ENCODE results near the gene PNLIPRP3. TPM values are rescaled to one million over a fixed set of nuclear protein-coding genes. Genes with fewer than 3 reads are reported as not detected.

Gene PNLIPRP3
- total and polyA plus RNA-seq, 2 of the 4 experiments (the other 2 are of a cell fraction), result not detected

DNA sequence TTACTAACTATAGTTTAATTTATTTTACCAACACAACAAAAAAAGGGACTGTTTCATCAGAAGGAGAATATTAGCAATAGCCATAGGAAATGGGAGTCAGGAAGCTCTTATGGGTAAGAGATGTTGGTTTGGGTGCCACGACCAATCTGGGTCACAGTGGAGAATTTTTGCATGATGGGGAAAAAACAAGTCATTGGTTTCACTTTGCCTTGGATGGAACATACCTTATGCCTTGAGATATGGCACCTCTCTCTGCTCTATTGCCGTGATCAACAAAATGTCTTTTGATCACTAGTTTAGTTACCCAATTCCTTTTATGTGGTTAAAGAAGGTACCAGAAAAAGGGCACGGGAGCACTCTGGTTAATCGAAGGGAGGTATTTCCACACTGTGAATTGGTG lies 48.2 kb downstream of the PNLIPRP3 start:
- no peaks in the 10 kb centered on the region for H3K4me1 ChIP-seq (ENCODE audit: control insufficient read depth, insufficient read depth, low read length)
- in situ Hi-C loops (cut with MboI; ENCODE audit: low sequenced_read_pairs), result no loop called here
- dilution Hi-C loops (cut with HindIII; ENCODE audit: low sequenced_read_pairs, unreplicated experiment), result no loop called here
- no peak overlapping the region for H4K8ac ChIP-seq (ENCODE audit: low read depth in 2 of 2, low read length in 2 of 2)
- no peaks in the 10 kb centered on the region for H3K9me1 ChIP-seq (ENCODE audit: insufficient read depth, low read length)
- no peaks in the 10 kb centered on the region for H3K9me3 ChIP-seq (ENCODE audit: control insufficient read depth, insufficient read depth, low read length)
- no peak overlapping the region for H3K4ac ChIP-seq (ENCODE audit: low read depth, low read length)
- ChIA-PET POLR2A (ENCODE audit: unreplicated experiment) (no interaction called here), CTCF (no interaction called here)
- BruUV-seq (replicated peaks), result no TSS peak
- TF ChIP-seq USF2 (IDR thresholded peaks at IDR 0.05; ENCODE audit: low read depth, low read length), result no peak
- no peak for TF ChIP-seq NFE2L2 (IDR thresholded peaks at IDR 0.05; ENCODE audit: low read depth, low read length)
- TF ChIP-seq CHD1 (IDR thresholded peaks at IDR 0.05; ENCODE audit: low read depth, low read length), result no peak
- no peak for TF ChIP-seq MAFK (IDR thresholded peaks at IDR 0.05; ENCODE audit: low read depth, low read length)
- TF ChIP-seq MXI1 (IDR thresholded peaks at IDR 0.05; ENCODE audit: borderline replicate concordance, low read depth, low read length), result no peak
- no peak for TF ChIP-seq CEBPB (IDR thresholded peaks at IDR 0.05; ENCODE audit: low read depth, low read length)
- TF ChIP-seq, protein P1, sequence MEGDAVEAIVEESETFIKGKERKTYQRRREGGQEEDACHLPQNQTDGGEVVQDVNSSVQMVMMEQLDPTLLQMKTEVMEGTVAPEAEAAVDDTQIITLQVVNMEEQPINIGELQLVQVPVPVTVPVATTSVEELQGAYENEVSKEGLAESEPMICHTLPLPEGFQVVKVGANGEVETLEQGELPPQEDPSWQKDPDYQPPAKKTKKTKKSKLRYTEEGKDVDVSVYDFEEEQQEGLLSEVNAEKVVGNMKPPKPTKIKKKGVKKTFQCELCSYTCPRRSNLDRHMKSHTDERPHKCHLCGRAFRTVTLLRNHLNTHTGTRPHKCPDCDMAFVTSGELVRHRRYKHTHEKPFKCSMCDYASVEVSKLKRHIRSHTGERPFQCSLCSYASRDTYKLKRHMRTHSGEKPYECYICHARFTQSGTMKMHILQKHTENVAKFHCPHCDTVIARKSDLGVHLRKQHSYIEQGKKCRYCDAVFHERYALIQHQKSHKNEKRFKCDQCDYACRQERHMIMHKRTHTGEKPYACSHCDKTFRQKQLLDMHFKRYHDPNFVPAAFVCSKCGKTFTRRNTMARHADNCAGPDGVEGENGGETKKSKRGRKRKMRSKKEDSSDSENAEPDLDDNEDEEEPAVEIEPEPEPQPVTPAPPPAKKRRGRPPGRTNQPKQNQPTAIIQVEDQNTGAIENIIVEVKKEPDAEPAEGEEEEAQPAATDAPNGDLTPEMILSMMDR (conservative IDR thresholded peaks at IDR 0.05; ENCODE audit: low read depth, low read length), result no peak
- TF ChIP-seq MAZ (IDR thresholded peaks at IDR 0.05; ENCODE audit: borderline replicate concordance, low read depth, low read length), result no peak
- TF ChIP-seq RFX5 (IDR thresholded peaks at IDR 0.05; ENCODE audit: low read depth, low read length), result no peak
- no peak for TF ChIP-seq FOS (IDR thresholded peaks at IDR 0.05; ENCODE audit: low read depth, low read length)
- no peak for TF ChIP-seq POLR2A (IDR thresholded peaks at IDR 0.05; ENCODE audit: low read depth, low read length)
- TF ChIP-seq ELK1 (IDR thresholded peaks at IDR 0.05; ENCODE audit: borderline replicate concordance, low read depth, low read length), result no peak
- no peak for TF ChIP-seq RCOR1 (IDR thresholded peaks at IDR 0.05; ENCODE audit: insufficient replicate concordance, low read length)
- TF ChIP-seq RAD21 (IDR thresholded peaks at IDR 0.05; ENCODE audit: low read length), result no peak
- no peak for TF ChIP-seq SMC3 (IDR thresholded peaks at IDR 0.05; ENCODE audit: low read depth, low read length)
- no peaks in the 10 kb centered on the region for H3K27me3 ChIP-seq (ENCODE audit: control insufficient read depth, insufficient read depth, low read length)
- H3K36me3 ChIP-seq (ENCODE audit: control insufficient read depth, insufficient read depth, low read length), result no peaks in the 10 kb centered on the region
- no peak overlapping the region for H2AFZ ChIP-seq (replicated peaks; ENCODE audit: low read length, poor library complexity)
- no peak overlapping the region for H3K4me2 ChIP-seq (ENCODE audit: low read depth, low read length)
- H2BK5ac ChIP-seq (ENCODE audit: low read depth, low read length, poor library complexity, severe bottlenecking), result no peak overlapping the region
- ATAC-seq (ENCODE audit: low read depth), result no peak
- DNase-seq, result no peak
- no peak overlapping the region for H3K14ac ChIP-seq (replicated peaks; ENCODE audit: low read depth, low read length)
- no peak overlapping the region for H4K5ac ChIP-seq (ENCODE audit: low read depth, low read length)
- no peak overlapping the region for H3K18ac ChIP-seq (ENCODE audit: low read depth, low read length)
- H2AK9ac ChIP-seq (replicated peaks; ENCODE audit: low read depth, low read length, poor library complexity), result no peak overlapping the region
- no peaks in the 10 kb centered on the region for H4K20me1 ChIP-seq (ENCODE audit: insufficient read depth, low read length)
- H3K23ac ChIP-seq (ENCODE audit: low read depth, low read length), result no peak overlapping the region
- no peak overlapping the region for H2BK20ac ChIP-seq (ENCODE audit: low read depth, low read length)
- H3K27ac ChIP-seq (ENCODE audit: insufficient read depth, low read length), result no peak overlapping the region
- no peak overlapping the region for H2BK120ac ChIP-seq (ENCODE audit: low read depth, low read length)
- no peaks in the 10 kb centered on the region for H3K79me1 ChIP-seq (ENCODE audit: low read depth in 1 of 2, low read length in 2 of 2)
- H3K9ac ChIP-seq (ENCODE audit: low read depth, low read length), result no peak overlapping the region
- intact Hi-C loops (cut with micrococcal nuclease), result no loop called here
- no CpG with 5 or more reads among the region's 4 CpGs for WGBS, 2 experiments (ENCODE audit: extremely low coverage in 2 of 2, insufficient read length in 1 of 2)
- H3K56ac ChIP-seq (ENCODE audit: extremely low read depth, insufficient read depth, low read length), result no peak overlapping the region
- H3K4me3 ChIP-seq (ENCODE audit: insufficient read depth, low read depth, low read length), result no peak overlapping the region
- H2AK5ac ChIP-seq (ENCODE audit: low read depth, low read length), result no peak overlapping the region
- H2BK15ac ChIP-seq (ENCODE audit: low read depth, low read length), result no peak overlapping the region
- no peak overlapping the region for H4K91ac ChIP-seq (ENCODE audit: insufficient read depth, low read depth, low read length)
